Measurements from ENCODE around the gene RNFT2. TPM values are rescaled to one million over a fixed set of nuclear protein-coding genes. Genes with fewer than 3 reads are reported as not detected.

The RNFT2 gene
- total RNA-seq, 1 experiment from 2014 or later = 34.9 TPM

- TF ChIP-seq EZH2 (IDR thresholded peaks at IDR 0.05) (no peak), POLR2A (IDR thresholded peaks at IDR 0.05; ENCODE audit: borderline replicate concordance, extremely low read depth, insufficient read depth, insufficient read length) (no peak), MAX (IDR thresholded peaks at IDR 0.05) (no peak), SP1 (IDR thresholded peaks at IDR 0.05; ENCODE audit: low read depth) (no peak), ELF1 (IDR thresholded peaks at IDR 0.05; ENCODE audit: borderline replicate concordance, low read depth) (no peak), JUND (IDR thresholded peaks at IDR 0.05) (no peak), SIN3A (IDR thresholded peaks at IDR 0.05; ENCODE audit: low read depth) (no peak), EZH2phosphoT487 (IDR thresholded peaks at IDR 0.05; ENCODE audit: borderline replicate concordance) (no peak), TCF7L2 (IDR thresholded peaks at IDR 0.05; ENCODE audit: borderline replicate concordance, extremely low read depth, insufficient read depth, insufficient read length) (no peak), YY1 (IDR thresholded peaks at IDR 0.05; ENCODE audit: extremely low read depth, insufficient replicate concordance, low read depth, low read length) (no peak), FOSL1 (IDR thresholded peaks at IDR 0.05; ENCODE audit: low read depth) (no peak), RAD21 (IDR thresholded peaks at IDR 0.05; ENCODE audit: low read depth) (no peak)
Measured at GRCh38 chr12:116896411-116896924, 158.4 kb downstream of the RNFT2 start (continued).

DNA sequence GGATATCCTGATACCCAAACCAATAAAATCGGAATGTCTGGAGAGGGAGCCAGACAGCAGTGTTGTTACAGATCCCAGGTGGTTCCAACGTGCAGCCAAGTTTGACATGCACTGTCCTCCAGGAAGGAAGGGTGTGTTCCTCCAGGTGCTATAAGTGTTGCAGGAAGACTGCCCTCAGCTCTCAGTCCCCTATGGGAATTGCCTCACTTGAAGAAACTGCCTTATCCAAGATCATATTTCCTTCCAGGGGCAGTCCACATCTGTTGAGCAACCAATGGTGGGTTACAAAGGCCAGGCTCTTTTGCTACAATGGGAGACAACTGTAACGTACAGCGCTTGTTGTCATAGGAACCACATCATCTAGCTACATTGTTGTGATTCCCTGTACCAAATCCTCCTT, 159.4 kb downstream of the RNFT2 start:
- Histone ChIP-seq H3K36me3 (ENCODE audit: control insufficient read depth in 1 of 2, insufficient read depth in 2 of 2, low read length in 2 of 2) (no peaks in the 10 kb centered on the region), H3K27ac (ENCODE audit: low read depth, low read length) (no peak overlapping the region), H3K9ac (ENCODE audit: low read length) (no peak overlapping the region), H3K4me2 (ENCODE audit: low read length) (no peak overlapping the region), H2AFZ (ENCODE audit: low read depth, low read length, poor library complexity, severe bottlenecking) (no peak overlapping the region), H3K4me3 (replicated peaks in 1 of 2; ENCODE audit: low read depth in 1 of 2, low read length in 2 of 2) (no peak overlapping the region), H3K9me2 (ENCODE audit: insufficient read depth) (no peaks in the 10 kb centered on the region), H4K20me1 (ENCODE audit: insufficient read depth) (no peaks in the 10 kb centered on the region), H3K27me3 (ENCODE audit: insufficient read depth, low read length) (peaks cover 5% of the 10 kb centered on the region; the same call in 1 of the 2 replicates), H3K4me1 (ENCODE audit: control insufficient read depth in 1 of 2, insufficient read depth in 2 of 2, low read length in 2 of 2) (no peaks in the 10 kb centered on the region), H3K79me2 (ENCODE audit: insufficient read depth, low read length) (no peaks in the 10 kb centered on the region), H3K9me3 (ENCODE audit: control insufficient read depth in 1 of 2, insufficient read depth in 1 of 2, low read depth in 1 of 2, low read length in 2 of 2) (no peaks in the 10 kb centered on the region)
- ATAC-seq (no peak), DNase-seq (ENCODE audit: low read depth, low spot score) (no peak)
- no TSS peak for BruUV-seq (replicated peaks)
- intact Hi-C loops (cut with micrococcal nuclease) = no loop called here
- POLR2A ChIA-PET = no interaction called here
- CTCF ChIA-PET = interaction anchor here (1.3 kb wide), 1 partner anchor 34 kb away, joined by 3 read pairs; no protein-coding TSS in a partner anchor
- RAD21 ChIA-PET (ENCODE audit: low non-redundant PET in 1 of 2, low total read pairs in 2 of 2, uncharacterized antibody in 2 of 2, unreplicated experiment in 2 of 2) = no interaction called here
- TF ChIP-seq REST (IDR thresholded peaks at IDR 0.05; ENCODE audit: low read depth) (no peak), POLR2AphosphoS5 (IDR thresholded peaks at IDR 0.05; ENCODE audit: low read depth, low read length) (no peak), EGR1 (IDR thresholded peaks at IDR 0.05; ENCODE audit: low read depth) (no peak), ZNF274 (IDR thresholded peaks at IDR 0.05; ENCODE audit: low read depth, low read length) (no peak), CBX3 (IDR thresholded peaks at IDR 0.05; ENCODE audit: low read depth) (no peak), RAD21 (IDR thresholded peaks at IDR 0.05; ENCODE audit: low read depth) (no peak), POLR2A (IDR thresholded peaks at IDR 0.05; ENCODE audit: borderline replicate concordance, extremely low read depth, insufficient read depth, insufficient read length) (no peak), ATF3 (IDR thresholded peaks at IDR 0.05) (no peak), JUND (IDR thresholded peaks at IDR 0.05) (no peak), SP1 (IDR thresholded peaks at IDR 0.05; ENCODE audit: low read depth) (no peak), EZH2phosphoT487 (IDR thresholded peaks at IDR 0.05; ENCODE audit: borderline replicate concordance) (no peak), ELF1 (IDR thresholded peaks at IDR 0.05; ENCODE audit: borderline replicate concordance, low read depth) (no peak), TCF7L2 (IDR thresholded peaks at IDR 0.05; ENCODE audit: borderline replicate concordance, extremely low read depth, insufficient read depth, insufficient read length) (no peak), CEBPB (IDR thresholded peaks at IDR 0.05; ENCODE audit: low read depth) (no peak), ZFX (IDR thresholded peaks at IDR 0.05) (no peak), ZBTB33 (IDR thresholded peaks at IDR 0.05; ENCODE audit: extremely low read depth, insufficient replicate concordance, low read length) (no peak)

Measured in HCT116 (cell line).